ENCODE measurements around the gene PNLIPRP2.

Gene PNLIPRP2

DNA sequence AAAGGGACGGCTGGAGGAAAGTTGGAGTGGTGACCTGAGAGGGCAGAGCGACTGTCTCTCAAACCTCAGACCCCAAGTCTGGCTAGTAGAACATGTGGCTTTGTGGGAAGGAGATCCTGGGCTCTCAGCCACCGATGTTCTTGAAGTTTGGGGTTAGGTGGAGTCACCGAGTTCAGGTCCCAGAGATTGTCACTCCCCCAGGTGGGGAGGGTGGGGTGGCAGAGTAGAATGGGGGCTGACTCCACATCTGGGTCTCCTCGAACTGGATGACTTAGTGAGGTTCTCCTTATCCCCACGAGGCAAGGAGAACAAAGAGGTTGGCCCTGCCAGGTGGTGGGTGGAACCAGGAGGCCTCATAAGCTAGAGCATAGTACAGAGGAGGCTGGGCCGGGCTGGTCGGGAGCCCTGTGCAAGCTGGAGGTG is 14.7 kb upstream of the PNLIPRP2 start:
- Histone ChIP-seq H3K27me3 (ENCODE audit: insufficient read depth, insufficient read length) (peaks cover 16% of the 10 kb centered on the region), H3K36me3 (ENCODE audit: insufficient read depth, insufficient read length, low read length) (no peaks in the 10 kb centered on the region), H3K9me3 (ENCODE audit: insufficient read depth, low read length) (0 out of 2 replicates have a peak, but pooled peaks cover 4% of the 10 kb centered on the region), H3K9ac (ENCODE audit: insufficient read length, low read depth) (no peak overlapping the region), H3K4me1 (ENCODE audit: insufficient read depth, insufficient read length) (peaks cover 4% of the 10 kb centered on the region), H3K4me3 (ENCODE audit: insufficient read length, low read depth) (no peak overlapping the region)
- DNase-seq (ENCODE audit: low read depth, low spot score): no peak
- no peak for TF ChIP-seq SUZ12 (IDR thresholded peaks at IDR 0.05; ENCODE audit: extremely low read depth, insufficient read depth, insufficient read length)
- no peak for TF ChIP-seq YY1 (IDR thresholded peaks at IDR 0.05; ENCODE audit: insufficient read depth, insufficient read length)
- TF ChIP-seq ZNF274 (IDR thresholded peaks at IDR 0.05; ENCODE audit: low read depth, low read length): no peak

DNA sequence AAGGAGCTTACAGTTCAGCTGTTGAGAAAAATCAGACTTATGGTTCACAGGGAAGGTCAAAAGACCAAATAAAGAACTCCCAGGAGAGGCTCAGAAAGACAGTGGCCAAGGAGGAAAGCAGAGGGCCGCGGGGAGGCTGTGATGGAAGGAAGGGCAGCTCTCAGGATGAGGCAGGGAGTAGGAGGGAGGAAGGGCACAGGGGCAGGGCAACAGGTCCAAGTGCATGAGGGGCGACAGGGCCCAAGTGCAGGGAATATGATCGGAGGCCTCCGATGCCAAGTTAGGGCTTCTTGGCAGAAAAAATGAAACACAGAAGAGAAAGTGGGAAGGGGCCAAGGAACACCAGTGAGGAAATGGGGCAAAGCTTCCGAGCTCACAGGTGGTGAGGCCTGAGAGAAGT is 13.4 kb upstream of the PNLIPRP2 start:
- Histone ChIP-seq H3K4me1 (ENCODE audit: insufficient read depth, insufficient read length) (peaks cover 4% of the 10 kb centered on the region), H3K9ac (ENCODE audit: insufficient read length, low read depth) (no peak overlapping the region), H3K4me3 (ENCODE audit: insufficient read length, low read depth) (no peak overlapping the region), H3K9me3 (ENCODE audit: insufficient read depth, low read length) (0 out of 2 replicates have a peak, but pooled peaks cover 4% of the 10 kb centered on the region), H3K27me3 (ENCODE audit: insufficient read depth, insufficient read length) (peaks cover 16% of the 10 kb centered on the region), H3K36me3 (ENCODE audit: insufficient read depth, insufficient read length, low read length) (no peaks in the 10 kb centered on the region)
- DNase-seq (ENCODE audit: low read depth, low spot score): no peak
- TF ChIP-seq ZNF274 (IDR thresholded peaks at IDR 0.05; ENCODE audit: low read depth, low read length) (no peak), YY1 (IDR thresholded peaks at IDR 0.05; ENCODE audit: insufficient read depth, insufficient read length) (no peak), SUZ12 (IDR thresholded peaks at IDR 0.05; ENCODE audit: extremely low read depth, insufficient read depth, insufficient read length) (no peak)

DNA sequence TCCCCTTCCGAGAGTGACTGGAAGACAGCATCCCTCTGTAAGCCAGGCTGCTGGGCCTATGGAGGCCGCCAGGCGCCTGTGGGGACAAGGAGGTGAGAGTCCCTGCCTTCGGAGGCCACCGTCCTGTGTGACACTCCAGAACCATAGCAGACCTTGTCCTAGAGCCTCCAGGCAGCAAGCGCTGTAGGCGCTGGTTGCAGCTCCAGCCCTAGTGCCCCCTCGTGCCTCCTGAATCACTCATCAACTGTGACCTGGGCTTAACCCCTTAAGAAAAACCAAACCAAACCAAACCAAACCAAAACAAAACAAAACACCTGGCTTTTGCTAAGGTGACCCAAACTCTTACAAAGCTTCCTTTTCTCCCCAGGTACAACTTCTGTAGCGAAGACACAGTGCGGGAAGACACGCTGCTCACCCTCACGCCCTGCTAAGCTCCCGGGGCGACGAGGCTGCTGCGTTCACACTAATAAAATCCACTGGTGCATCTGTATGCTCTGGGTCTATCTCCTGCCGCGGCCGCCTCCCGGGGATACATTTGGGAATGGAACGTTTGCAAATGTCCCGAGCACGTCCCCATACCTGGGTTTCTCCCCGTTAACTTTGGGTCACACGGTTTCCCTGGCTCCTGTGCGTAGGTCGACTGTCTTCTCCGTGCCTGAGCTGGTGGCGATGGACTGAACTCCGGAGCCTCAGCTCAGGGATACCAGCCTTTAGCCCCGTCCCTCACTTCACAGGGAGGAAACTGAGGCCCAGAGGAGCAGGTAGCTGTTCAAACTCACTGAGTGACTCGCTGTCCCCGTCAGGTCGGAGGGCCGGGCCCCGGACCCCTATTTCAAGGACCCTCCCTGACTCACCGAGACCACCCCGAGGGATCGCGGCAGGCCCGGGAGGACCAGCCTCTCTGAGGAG is 11.8 kb upstream of the PNLIPRP2 start:
- Histone ChIP-seq H3K36me3 (ENCODE audit: insufficient read depth, insufficient read length, low read length) (no peaks in the 10 kb centered on the region), H3K4me1 (ENCODE audit: insufficient read depth, insufficient read length) (peaks cover 4% of the 10 kb centered on the region), H3K9ac (ENCODE audit: insufficient read length, low read depth) (peak overlapping the region; percentile 75), H3K27me3 (ENCODE audit: insufficient read depth, insufficient read length) (peaks cover 16% of the 10 kb centered on the region), H3K9me3 (ENCODE audit: insufficient read depth, low read length) (0 out of 2 replicates have a peak, but pooled peaks cover 4% of the 10 kb centered on the region), H3K4me3 (ENCODE audit: insufficient read length, low read depth) (peak overlapping the region; percentile 76)
- DNase-seq (ENCODE audit: low read depth, low spot score): no peak
- TF ChIP-seq SUZ12 (IDR thresholded peaks at IDR 0.05; ENCODE audit: extremely low read depth, insufficient read depth, insufficient read length): no peak
- no peak for TF ChIP-seq ZNF274 (IDR thresholded peaks at IDR 0.05; ENCODE audit: low read depth, low read length)
- no peak for TF ChIP-seq YY1 (IDR thresholded peaks at IDR 0.05; ENCODE audit: insufficient read depth, insufficient read length)

DNA sequence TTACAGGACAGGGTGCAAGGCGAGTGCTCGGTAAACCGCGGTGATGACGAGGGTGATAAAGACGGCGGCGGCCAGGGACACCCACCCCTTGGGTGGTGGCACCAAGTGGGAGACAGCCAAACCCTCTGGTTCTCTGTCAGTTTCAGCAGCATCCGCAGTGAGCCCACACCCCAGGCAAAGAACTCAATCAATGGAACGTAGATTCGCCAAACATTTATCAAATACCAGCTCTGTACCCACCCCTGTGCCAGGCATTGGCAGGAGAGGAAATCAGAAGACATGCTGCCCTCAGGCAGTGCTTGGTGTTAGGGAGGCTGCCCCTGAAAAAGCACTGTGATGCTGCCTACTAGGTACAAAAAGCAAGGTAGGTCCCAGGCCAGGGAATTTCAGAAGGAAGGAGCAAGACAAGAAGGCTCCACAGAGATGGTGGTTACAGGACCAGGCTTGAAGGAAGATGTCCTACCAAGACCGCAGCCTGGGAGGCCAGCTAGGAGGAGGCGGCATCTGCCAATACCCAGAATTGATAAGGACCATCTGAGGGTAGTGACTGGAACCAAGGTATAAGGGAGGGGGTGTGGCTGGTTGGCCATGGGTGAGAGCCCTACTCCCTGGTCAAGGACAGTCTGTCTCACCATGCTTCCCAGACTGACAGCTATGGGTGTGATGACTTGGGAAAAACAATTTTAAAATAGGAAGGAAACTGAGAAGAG is 10.2 kb upstream of the PNLIPRP2 start:
- Histone ChIP-seq H3K27me3 (ENCODE audit: insufficient read depth, insufficient read length) (peaks cover 16% of the 10 kb centered on the region), H3K4me3 (ENCODE audit: insufficient read length, low read depth) (no peak overlapping the region), H3K9me3 (ENCODE audit: insufficient read depth, low read length) (0 out of 2 replicates have a peak, but pooled peaks cover 4% of the 10 kb centered on the region), H3K9ac (ENCODE audit: insufficient read length, low read depth) (no peak overlapping the region), H3K4me1 (ENCODE audit: insufficient read depth, insufficient read length) (peaks cover 4% of the 10 kb centered on the region), H3K36me3 (ENCODE audit: insufficient read depth, insufficient read length, low read length) (no peaks in the 10 kb centered on the region)
- no peak for DNase-seq (ENCODE audit: low read depth, low spot score)
- TF ChIP-seq YY1 (IDR thresholded peaks at IDR 0.05; ENCODE audit: insufficient read depth, insufficient read length) (no peak), ZNF274 (IDR thresholded peaks at IDR 0.05; ENCODE audit: low read depth, low read length) (no peak), SUZ12 (IDR thresholded peaks at IDR 0.05; ENCODE audit: extremely low read depth, insufficient read depth, insufficient read length) (no peak)

DNA sequence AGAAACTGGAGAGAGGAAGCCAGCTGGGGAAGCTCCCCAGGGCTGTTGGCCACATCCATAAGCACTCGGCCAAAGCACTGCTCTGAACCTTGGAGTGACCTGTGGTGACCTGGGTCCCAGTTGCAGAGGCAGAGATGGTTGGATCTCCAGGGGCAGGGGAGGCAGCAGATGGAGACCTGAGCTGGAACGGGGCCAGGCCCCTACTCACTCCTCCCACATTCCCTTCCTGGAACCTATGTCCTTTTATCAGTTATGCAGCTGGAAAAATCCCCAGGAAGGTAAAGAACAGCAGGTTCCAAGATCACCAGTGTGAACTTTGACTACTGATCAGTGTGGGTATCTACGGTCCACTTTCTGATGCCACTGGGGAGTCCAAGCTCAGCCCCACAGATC is 9.6 kb upstream of the PNLIPRP2 start:
- H3K4me1 ChIP-seq (ENCODE audit: insufficient read depth, insufficient read length): peaks cover 4% of the 10 kb centered on the region
- peaks cover 16% of the 10 kb centered on the region for H3K27me3 ChIP-seq (ENCODE audit: insufficient read depth, insufficient read length)
- no peak overlapping the region for H3K4me3 ChIP-seq (ENCODE audit: insufficient read length, low read depth)
- TF ChIP-seq SUZ12 (IDR thresholded peaks at IDR 0.05; ENCODE audit: extremely low read depth, insufficient read depth, insufficient read length): no peak
- no peak for TF ChIP-seq YY1 (IDR thresholded peaks at IDR 0.05; ENCODE audit: insufficient read depth, insufficient read length)
- TF ChIP-seq ZNF274 (IDR thresholded peaks at IDR 0.05; ENCODE audit: low read depth, low read length): no peak
- H3K36me3 ChIP-seq (ENCODE audit: insufficient read depth, insufficient read length, low read length): no peaks in the 10 kb centered on the region
- no peak for DNase-seq (ENCODE audit: low read depth, low spot score)
- no peak overlapping the region for H3K9ac ChIP-seq (ENCODE audit: insufficient read length, low read depth)
- H3K9me3 ChIP-seq (ENCODE audit: insufficient read depth, low read length): 0 out of 2 replicates have a peak, but pooled peaks cover 4% of the 10 kb centered on the region

DNA sequence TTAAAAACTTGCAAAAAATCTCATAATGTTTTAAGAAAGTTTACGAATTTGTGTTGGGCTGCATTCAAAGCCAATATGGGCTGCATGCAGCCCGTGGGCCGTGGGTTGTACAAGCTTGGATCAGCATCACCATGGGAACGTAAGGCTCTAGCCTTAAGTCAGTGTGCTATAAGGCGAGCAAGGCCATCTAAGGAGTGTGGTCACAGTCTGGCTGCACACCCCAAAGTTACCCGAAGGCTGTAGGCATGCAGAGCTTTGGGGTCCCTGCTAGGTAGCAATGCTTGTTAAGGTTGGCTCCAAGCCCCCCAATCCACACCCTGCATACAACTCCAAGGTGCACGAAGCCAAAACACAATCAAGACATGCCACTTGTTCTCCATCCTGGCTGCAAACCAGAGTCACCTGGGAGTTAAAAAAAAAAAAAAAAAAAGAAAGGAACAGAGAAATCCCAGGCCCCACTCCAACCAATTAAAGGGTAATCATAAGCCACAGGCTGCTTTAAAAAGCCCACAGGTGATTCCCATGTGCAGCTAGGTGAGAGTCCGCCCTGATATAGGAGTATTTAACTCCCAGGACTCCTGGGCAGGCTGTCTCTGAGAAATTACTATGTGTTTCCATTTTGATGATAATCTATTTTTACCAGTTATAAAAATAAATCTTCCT is 8.5 kb upstream of the PNLIPRP2 start:
- no peak for DNase-seq (ENCODE audit: low read depth, low spot score)
- H3K4me1 ChIP-seq (ENCODE audit: insufficient read depth, insufficient read length): peaks cover 4% of the 10 kb centered on the region
- peaks cover 16% of the 10 kb centered on the region for H3K27me3 ChIP-seq (ENCODE audit: insufficient read depth, insufficient read length)
- no peak overlapping the region for H3K9ac ChIP-seq (ENCODE audit: insufficient read length, low read depth)
- H3K4me3 ChIP-seq (ENCODE audit: insufficient read length, low read depth): no peak overlapping the region
- H3K9me3 ChIP-seq (ENCODE audit: insufficient read depth, low read length): 0 out of 2 replicates have a peak, but pooled peaks cover 4% of the 10 kb centered on the region
- H3K36me3 ChIP-seq (ENCODE audit: insufficient read depth, insufficient read length, low read length): no peaks in the 10 kb centered on the region
- TF ChIP-seq YY1 (IDR thresholded peaks at IDR 0.05; ENCODE audit: insufficient read depth, insufficient read length): no peak
- TF ChIP-seq SUZ12 (IDR thresholded peaks at IDR 0.05; ENCODE audit: extremely low read depth, insufficient read depth, insufficient read length): no peak
- no peak for TF ChIP-seq ZNF274 (IDR thresholded peaks at IDR 0.05; ENCODE audit: low read depth, low read length)

Data from NT2/D1 (cell line).